Activated T-helper 1 cell treated with Interleukin-2 at 50 U/mL for 16 hours (primary cell): ENCODE measurements around the gene WASF3.

Source experiments
- DNase-seq: peaks from one replicate; pipeline ENCODE4 v3.0.0-alpha.2; 2020; ENCODE audit warnings: low read depth

WASF3 gene

DNA sequence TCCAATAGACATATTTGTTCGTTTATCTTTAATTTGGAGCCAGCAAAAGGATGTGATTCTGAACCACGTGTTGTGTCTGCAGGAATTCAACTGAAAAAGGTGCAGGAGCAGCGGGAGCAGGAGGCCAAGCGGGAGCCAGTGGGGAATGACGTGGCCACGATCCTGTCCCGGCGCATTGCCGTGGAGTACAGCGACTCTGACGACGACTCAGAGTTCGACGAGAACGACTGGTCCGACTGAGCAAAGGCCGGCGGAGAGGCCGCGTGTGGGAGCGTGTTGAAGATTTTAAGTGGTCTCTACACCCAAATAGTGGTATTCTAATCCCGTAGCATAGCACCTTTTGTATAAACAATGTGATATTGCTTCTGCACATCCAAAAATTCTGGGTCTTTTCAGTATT is 128.1 kb downstream of the WASF3 start:
- DNase-seq, result no peak

DNA sequence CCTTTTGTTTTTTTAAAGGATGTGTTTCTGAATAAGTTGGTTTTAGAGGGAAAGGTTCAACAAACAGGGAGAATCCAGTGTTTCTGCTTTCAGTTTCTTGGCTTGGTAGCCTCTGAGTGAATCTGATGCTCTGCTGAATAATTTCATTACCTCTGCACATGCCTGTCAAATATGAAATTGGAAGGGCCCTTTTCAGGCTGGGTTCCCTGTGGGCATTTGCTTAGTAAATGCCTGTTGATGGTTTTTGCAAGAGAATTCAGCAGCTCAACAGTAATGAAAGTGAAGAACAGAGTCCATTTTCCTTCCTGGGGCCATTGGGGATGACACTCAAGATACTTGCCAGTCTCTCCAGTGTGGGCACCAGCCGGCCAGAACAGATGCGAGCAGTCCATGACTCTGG is 128.8 kb downstream of the WASF3 start:
- DNase-seq, result no peak

DNA sequence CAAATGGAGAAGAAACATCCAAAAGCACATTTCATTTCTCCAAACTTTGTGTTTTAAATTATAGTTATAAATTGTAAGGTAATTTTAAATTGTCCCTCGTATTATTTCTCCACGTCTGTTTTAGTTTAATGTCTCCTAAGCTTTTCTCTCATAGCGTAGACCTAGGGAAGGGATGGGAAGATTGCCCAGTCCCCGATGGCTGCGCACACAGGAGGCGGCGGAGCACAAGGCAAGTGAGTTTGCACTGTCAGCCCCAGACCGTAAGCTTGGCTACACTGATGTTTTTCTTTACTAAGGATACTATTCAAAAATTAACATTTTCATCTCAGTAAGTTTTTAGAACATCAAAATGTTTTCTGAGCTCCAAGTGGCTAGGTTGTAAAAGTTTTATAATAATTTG is 130.8 kb downstream of the WASF3 start:
- no peak for DNase-seq

DNA sequence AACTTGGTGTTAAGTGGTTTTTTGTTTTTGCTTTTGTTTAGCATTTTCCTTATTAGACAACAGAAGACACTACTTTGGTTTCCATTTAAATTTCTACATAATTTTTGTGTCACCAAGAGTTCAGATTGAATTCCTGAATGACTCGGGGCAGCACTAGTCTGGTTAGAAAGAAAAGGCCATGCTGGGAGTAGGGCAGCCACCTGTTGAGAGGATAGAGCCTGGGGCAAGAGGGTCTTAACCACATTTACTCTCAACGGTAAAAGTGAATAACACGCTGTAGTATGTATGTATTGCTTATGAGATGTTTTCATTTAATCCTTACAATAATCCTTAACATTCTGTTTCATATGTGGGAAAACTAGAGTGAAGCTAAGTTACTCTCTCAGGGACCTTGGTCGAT is 131.5 kb downstream of the WASF3 start:
- DNase-seq, result no peak

DNA sequence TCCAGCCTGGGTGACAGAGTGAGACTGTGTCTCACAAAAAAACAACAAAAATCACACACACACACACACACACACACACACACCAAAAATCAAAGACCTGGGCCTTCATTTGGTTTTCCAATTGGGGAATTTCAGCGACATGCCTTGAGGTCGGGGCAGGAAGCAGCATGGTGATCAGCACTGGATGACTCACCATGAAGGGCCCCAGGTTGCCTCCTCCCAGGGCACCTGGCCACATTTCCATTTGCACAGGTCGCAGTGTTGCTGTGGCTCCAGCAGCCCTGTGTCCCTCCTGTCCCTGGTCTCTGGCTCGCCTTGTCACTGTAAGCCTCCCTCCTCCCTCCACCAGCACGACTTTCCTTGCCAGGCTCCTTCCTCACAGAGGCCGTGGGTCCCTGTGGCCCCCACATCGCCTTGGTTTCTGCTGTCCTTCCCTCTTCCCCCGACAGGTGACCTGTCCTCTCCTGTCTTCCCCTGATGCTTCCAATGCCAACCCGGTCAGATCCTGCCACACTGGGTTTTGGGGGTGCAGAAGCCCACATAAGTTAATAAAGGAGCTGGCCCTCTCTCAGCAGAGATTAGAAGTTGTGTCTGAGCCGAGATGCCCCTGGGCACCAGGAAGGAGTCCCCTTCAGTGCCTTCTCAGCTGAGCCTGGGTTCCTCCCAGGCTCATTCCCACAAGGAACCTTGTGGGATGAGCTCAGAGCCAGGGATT is 136.4 kb downstream of the WASF3 start:
- DNase-seq, result no peak

DNA sequence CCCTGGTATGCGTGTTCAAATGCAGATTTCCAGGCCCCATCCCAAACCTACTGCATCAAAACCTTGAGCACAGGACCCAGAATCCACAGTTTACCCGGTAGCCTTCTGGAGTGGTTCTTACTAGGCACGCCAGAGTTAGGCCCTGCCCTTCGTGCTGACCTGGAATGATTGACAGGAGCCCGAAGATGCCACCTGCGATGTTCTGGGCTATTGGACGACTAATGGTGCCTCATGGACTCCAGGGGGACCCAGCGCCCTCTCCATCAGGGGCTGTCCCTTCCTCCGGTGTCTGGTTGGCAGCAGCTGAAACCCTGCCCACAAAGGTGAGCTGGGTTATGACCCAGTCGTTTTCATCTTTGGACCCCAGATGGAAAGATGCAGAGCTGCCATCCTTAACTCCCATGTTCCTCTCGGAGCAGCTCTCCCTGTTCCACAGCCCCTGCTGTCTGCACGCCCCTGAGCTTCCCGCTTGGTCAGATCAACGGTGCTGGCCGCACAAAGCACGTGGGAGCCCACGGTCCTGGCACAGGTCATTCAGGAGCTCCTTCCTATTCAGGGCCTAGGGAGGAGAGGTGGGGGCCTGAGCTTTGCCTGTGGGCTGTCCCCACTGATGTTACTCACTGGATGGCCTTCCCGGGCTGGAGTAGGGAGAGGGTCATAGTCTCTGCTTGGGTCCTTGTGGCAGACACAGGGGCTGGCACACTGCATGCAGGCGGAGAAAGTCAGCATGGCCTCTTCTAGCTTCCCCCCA is 137.3 kb downstream of the WASF3 start:
- no peak for DNase-seq

DNA sequence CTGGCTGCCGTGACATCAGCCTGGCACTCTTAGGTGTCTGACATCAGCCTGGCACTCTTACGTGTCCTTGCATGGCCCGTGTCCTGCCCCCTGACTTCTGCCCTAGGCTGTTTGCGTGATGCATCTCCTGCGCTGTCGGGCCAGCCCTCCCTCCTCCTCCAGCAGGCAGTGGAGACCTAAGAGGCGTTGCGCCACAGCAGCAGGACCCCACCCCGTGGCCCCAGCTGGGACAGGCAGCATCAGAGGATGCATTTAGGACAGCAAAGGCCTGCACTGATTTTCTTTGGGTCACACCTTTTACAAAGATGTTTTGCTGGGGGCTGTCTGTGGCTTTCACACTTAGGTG is 137.8 kb downstream of the WASF3 start:
- DNase-seq, result no peak

DNA sequence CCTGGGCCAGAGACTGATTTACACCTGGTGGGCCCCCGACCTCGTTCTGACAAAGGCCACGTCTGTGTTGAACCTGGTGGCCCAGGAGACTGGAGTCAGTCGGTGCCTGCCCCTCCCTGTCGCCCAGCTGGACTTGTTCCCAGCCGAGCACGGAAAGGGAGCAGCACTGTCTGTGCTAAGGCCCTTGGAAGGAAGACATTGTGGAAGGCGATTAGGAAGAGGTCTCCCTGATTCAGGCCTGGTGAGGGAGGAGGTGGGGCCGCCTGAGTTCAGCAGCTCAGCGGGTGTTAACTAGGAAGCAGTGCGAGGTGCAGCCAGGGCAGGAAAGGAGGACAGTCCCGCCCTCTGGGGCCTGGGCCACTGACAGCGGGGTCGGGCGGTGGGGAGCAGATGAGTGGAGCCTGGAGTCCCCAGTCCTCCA is 138.4 kb downstream of the WASF3 start:
- no peak for DNase-seq

DNA sequence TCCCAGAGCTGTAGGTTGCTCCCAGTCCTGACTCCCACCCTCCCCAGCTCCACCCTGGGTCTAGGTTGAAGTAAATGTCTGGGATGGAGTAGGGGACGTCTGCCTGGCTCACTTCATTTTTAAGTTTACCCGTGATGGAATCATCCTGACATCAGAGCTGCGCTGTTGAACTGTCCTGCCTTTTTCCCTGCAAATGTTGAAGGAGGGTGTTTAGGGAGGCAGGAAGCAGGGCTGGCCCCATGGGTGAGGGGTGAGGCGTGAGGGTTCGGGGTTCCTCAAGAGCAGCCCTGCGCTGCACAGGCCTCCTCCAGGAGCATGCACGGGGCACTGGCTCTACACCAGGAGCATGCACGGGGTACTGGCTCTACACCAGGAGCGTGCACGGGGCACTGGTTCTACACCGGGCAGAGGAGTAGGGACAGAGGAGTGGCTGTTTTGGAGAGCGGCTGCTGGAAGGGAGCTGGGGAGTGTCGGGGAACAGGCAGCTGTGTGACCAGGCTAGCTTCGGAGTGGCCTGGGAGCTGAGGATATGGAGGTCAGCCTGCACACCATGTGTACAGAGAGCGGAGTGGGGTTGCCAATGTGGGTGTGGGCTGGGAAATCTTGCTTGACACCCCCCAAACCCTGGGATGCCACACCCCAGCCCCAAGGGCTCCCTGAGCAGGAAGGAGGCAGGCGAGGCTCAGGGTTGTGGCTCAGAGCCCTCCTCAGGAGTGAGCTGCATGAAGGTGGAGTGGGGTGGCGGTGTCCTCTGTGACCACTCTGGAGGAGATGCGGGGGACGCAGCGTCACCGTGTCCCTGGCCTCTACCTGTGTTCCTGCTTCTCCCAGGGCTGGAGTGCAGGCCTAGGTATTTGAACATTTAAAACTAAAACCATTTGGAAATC is 139.8 kb downstream of the WASF3 start:
- DNase-seq, result no peak

DNA sequence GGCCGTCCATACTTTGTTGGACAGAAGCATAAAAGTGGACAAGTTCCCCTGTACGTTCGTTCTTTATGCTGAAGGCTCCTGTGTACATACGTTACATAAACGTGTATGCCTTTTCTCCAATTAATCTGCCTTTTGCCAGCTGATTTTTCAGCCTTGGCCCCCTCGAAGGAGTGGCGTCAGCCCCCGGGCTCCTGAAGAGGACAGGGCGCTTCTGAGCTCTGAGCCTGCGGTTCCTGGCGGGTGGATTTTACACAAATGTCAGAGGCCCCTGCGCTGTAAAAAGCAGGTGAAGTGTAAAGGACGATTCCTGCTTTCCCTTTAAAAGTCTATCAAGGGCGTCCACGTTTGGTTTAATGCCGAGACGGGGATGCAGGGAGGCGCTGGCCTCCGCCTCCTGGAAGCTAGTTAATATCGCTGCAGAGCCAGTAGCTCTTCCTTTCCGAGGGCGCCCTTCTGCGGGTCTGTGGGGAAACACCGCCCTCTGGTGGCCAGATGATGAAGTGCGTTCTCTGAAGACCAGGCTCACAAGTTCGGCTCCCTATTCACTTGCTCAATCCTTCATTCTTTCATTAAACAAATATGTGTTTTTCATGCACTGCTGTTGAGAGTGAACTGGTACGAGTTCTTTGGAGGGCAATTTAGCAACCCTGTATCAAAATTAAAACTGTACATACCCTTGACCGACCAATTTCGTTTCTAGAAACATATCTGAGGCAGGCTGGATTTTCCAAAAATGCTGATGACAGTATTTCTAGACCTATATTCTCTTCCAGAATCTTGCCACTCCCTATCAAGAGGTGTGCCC is 141.1 kb downstream of the WASF3 start:
- DNase-seq, result peak; percentile 64

DNA sequence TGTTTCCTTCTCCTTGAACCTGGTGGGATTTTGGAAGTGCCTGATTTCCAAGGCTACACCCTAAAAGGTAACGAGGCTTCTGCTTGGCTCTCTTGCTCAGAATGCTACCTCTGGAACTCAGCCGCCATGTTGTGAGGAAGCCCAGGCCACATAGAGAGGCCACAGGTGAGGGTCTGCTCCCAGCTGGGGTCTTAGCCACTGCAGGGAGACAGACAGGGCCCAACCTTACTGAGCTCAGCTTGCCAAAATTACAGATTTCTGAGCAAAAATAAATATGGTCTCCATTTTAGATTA is 141.7 kb downstream of the WASF3 start:
- DNase-seq, result no peak

DNA sequence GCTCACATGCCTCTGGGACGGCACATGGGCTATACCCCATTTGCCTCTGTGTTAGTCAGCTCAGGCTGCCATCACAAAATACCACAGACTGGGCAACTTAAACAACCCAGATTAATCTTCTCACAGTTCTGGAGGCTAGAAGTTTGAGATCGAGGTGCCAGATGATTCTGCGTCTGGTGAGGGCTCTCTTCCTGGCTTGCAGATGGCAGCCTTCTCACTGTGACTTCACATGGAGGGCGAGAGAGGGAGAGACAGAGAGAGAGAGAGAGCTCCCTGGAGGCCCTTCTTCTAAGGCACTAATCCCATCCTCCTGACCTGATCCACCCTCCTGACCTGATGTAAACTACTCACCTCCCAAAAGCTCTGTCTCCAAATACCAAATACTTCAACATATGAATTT is 148.1 kb downstream of the WASF3 start:
- DNase-seq, result no peak

DNA sequence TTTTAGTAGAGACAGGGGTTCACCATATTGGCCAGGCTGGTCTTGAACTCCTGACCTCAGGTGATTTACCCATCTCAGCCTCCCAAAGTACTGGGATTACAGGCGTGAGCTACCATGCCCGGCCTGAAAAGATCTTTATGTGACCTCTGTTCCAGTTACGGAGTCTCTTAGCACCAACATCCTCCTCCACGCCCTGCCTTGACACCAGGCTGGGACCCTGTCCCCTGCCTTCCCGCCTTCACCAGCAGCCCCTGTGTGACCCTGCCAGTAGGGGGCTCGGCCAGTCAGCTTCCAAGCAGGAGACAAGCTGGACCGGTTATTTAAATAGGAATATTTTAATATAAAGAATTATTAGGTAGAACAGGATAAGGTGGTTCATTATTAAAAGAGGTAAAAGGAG is 148.9 kb downstream of the WASF3 start:
- no peak for DNase-seq

DNA sequence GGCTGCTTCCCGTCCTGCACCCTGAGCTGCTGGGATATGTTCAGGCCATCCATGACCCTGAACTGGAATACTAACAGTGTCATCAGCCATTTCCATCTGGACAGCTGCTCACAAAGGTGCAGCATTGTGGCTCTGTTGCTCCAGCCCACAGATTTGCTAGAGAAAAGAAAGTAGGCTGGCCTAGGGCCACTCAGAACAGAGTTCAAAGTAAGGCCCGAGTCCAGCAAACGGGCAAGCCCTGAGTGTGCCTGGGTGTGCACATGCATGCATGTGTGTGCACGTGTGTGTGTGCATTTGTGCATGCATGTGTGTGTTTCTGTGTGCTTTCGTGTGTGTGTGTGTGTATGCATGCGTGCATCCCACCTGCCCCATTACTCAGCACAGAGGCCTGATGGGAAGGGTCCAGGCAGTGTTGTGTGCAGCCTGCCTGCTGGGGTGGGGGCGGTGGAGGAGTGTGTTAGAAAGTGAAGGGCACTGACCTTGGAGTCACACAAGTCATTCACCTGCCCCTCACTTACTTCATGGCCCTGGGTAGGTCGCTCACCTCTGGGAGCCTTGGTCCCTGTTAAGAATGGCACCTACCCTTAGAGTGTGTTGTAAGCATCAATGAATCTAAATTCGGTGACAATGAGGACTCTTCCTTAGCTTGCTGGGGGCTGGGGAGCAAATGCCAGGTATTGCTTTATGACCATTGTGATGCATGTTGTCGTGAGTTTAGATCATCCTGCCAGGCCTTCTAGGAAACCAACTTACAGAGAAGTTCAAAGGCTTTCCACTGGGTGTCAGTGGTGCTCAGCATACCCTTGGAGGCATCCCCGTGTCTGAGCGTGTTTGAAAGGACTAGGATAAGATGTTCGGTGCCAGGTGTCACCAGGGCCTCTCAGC is 149.9 kb downstream of the WASF3 start:
- no peak for DNase-seq

DNA sequence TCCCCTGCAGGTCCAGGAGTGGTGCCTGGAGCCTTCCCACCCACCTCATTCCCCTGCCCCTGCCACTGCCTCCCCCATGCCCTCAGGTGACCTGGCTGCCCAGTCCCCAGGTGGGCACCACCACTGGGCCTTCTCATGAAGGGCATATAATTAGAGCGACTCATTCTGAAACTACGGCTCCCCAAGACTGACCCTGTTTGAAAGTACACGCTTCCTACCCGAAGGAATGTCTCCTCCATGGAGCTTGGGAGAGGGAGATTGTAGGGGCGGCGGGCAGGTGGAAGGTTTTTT is 150.5 kb downstream of the WASF3 start:
- DNase-seq, result no peak

DNA sequence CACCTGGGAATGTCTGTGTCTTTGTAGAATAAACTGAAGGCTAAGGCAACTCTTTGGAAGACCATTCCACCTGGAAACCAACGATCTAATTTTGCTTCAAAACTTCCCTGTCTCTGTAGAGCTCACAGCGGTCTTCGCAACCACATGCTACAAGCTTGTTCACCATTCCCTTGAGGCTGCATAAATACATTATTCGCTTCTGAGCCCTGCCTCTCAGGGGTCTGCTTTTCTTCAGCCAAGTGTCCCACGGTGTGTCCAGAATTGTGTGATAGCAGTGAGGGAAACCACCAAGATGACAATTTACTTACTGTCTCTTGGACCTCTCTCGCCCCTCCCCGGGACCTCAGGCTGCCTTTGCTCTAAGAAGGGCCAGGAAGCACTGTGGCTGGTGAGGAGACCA is 152.0 kb downstream of the WASF3 start:
- DNase-seq, result no peak

DNA sequence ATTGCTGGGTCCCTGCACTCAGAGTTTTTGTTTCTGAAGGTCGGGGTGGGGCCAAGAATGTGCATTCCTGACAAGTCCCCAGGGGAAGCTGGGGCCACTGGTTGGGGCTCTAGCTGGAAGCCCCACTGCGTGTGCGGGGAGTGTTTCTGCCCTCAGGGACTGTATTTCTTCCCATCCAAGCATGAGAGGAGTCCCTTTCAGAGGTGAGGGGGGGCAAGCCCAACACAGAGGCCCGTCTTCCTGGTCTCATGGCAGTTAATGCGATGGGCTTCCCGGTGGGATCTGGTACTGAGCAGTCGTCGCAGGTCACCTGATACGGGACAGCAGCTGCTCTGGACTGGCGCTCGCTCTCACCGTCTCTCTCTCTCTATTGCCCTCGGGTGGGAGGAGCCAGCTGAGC is 152.7 kb downstream of the WASF3 start:
- no peak for DNase-seq

DNA sequence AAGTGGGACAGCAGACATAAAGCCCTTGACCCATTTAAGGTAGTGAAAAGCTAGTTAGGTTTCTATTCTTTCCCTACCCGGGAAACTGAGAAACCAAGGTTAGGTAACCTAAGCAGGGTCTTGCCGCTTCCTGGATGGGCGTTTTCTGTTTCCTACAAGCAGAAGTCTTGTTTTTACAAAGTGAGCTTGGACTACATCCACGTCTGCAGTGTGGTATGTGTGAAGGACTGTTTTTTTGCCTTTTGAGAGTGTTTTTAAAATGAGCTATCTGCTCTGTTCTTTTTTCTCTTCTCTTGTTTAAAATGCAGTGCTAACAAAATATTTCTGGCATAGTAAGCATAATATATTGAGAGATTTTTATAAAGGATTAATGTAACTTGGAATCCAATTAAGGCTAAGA is 153.7 kb downstream of the WASF3 start:
- DNase-seq, result no peak

DNA sequence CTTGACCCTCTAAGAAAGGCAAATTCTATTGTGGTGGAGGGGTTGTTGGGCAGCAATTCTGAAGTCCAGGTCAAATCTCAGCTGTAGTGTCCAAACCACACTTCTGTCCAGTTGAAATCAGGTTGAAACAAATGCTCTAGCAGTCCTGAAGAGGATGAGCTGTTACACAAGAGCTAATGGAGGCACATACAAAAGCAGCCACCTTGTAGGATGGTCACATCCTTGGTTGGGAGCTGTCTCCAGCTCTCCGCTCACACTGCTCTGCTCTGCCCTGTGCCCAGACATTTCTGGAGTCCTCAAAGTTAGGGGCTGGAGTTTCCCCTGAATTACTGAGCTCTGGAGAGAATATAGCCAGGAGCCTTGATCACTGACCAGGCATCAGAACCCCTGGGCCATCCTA is 155.9 kb downstream of the WASF3 start:
- DNase-seq, result no peak

DNA sequence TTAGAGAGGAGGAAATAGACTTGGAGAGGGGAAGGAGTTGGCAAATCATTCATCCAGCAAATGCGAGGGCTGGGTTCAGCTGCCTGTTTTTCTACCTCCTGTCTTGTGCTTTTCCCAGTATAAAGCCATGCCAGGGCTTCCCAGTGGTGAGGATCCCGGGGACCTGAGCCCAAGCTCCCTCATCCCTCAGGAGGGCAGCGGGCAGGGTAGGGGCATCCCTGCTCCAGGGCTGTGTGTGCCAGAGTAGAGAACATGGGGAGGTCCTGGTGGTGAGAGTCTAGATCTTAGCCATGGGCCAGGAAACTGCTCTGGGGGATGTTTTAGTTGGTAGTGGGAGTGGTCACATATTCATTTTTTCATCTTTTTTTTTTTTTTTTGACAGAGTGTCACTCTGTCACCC is 159.5 kb downstream of the WASF3 start:
- DNase-seq, result no peak

DNA sequence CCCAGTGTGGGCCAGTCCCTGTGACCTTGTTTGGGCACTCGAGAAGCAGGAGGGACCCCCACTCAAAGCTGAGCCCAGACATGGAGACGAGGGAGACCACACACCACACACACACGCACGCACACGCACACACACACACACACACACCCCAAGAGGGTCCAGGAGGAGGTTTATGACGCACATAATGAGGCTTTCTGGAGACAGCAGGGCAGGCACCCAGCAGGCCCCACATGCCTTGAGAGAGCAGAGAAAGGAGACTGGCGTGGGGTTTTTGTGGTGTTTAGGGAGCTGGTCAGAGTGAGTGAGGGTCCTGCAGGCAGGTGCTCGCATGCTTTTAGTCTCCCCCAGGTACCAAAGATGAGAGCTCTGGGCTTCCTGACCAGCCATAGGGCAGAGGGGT is 160.7 kb downstream of the WASF3 start:
- DNase-seq, result no peak

DNA sequence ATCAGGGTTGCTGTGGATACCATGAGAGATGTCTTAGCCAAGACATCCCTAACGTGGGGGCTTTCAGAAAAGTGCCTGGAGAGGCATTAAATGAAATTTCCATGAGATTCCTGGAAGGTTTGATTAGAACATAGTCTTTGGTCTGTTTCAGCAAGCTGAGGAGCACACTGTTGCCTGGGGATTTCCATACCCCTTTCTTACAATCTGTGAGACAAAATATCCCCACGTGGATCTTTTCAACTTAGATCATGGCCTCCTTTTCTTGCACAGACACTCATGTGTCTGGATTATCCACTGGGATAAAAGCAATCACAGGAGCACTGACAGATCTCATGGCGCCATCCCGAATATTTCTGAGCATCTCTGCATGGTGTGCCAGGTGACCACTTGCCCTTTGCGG is 161.4 kb downstream of the WASF3 start:
- no peak for DNase-seq
